SU-DHL-6 (cell line): ENCODE measurements around the gene C12orf75.

Experiments
- CTCF ChIP-seq: fragments of 200-600 bp; sonication (generic); IDR thresholded peaks from one replicate; pipeline ENCODE4 v1.5.1; 2017; ENCODE audit warnings: antibody characterized with exemption, mild to moderate bottlenecking, low read length, moderate library complexity; ENCODE audit not compliant: insufficient read depth, poor library complexity, severe bottlenecking
- EZH2phosphoT487 ChIP-seq: fragments of 200-600 bp; sonication (generic), shearing (Covaris generic); conservative IDR thresholded peaks from 2 replicates; pipeline ENCODE4 v1.6.1; 2018; ENCODE audit warnings: mild to moderate bottlenecking, antibody characterized with exemption, low read length, moderate library complexity, mixed read lengths

GRCh38 chr12:105288311-105288996 is 42.0 kb upstream of the C12orf75 start:
- TF ChIP-seq CTCF (peak; percentile 17), EZH2phosphoT487 (no peak)
